HG03354 (cell line): ENCODE data around the gene CBLL1.

Experiments used
- ATAC-seq: cut with Tn5 transposase; IDR thresholded peaks from one replicate; pipeline ENCODE4 v1.9.1; 2021; ENCODE audit warnings: mild to moderate bottlenecking; ENCODE audit not compliant: unreplicated experiment, poor library complexity, severe bottlenecking

Gene CBLL1

DNA sequence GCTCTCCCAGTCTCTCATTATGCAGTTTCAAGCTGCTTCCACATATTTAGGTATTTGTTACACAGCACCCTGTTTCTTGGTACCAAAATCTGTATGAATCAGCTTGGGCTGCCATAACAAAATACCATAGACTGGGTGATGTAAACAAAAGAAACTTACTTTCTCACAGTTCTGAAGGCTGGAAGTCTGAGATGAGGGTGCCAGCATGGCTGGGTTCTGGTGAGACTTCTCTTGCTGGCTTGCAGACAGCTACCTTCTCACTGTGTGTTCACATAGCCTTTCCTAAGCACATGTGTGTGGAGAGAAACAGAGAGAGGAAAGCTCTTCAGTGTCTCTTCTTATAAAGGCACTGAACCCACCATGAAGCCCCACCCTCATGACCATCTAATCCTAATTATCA lies 15.7 kb upstream of the CBLL1 start:
- no peak for ATAC-seq

- peak; percentile 48 for ATAC-seq
Measured at GRCh38 chr7:107742678-107743566, 1.0 kb upstream of the CBLL1 start.

DNA sequence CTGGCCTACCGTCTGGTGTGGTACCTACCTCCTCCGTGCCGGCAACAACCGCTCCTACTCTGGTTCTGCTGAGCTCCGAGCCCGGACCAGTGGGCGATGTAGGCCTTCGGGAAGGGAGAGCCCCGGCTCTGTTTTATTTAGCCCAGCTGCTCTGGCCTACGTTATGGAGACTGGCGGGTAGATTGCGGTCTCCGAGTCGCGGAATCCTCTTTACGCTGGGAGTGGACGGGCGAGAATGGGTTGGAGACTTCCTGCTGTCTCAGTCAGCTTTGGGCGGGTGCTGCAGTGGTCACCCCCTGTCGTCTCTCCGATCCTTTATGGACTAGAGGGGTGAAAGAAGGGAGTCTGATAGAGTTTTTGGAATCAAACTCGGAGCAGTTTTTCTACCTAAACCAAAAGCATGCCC lies 406 bp downstream of the CBLL1 start:
- peak; percentile 45 for ATAC-seq

DNA sequence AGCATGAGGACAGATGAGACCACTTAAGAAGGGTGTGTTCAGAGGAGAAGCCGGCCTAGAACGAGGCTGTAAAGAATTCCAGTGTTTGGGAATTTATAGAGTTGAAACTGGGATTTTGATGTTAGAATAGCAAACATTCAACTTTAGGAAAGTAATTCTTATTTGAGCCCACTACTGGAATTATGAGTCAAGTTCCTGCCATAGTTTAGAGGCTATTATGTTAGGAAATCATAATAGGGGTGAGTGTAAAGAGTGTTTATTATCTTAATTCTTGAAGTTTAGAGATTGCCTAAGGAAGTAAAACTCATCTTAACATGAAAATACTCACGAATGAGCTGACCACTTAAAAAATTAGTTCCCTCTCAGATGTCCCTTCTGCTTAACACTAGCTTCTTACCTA lies 2.1 kb downstream of the CBLL1 start:
- ATAC-seq: no peak

DNA sequence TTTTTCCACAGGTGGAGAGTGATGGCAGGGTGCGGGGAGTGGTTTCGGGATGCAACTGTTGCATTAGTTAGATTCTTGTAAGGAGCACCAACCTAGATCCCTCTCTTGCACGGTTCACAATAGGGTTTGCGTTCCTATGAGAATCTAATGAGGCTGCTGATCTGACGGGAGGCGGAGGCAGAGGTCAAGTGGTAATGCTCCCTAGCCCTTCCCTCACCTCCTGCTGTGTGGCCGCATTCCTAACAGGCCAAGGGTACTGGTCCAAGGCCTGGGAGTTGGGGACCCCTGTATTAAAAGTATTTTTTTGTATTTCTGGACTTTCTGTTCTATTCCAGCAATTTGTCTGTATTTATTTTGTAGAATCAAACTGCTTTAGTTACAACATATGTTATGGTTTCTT lies 7.2 kb downstream of the CBLL1 start:
- no peak for ATAC-seq

DNA sequence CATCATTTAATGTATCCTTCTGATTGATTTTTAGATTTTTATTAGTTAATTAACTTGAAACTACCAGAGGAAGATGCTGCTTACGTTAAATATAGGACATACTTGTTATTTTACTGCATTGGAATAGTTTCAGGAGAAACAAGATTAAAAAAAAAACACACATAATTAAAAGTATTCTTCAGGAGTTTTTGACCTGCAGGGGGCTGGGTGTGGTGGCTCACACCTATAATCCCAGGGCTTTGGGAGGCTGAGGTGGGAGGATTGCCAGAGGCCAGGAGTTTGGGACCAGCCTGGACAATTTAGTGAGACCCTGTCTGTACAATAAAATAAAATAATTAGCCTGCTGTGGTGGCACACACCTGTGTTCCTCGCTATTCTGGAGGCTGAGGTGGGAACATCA lies 10.7 kb downstream of the CBLL1 start:
- no peak for ATAC-seq

GRCh38 chr7:107758667-107759066 lies 14.7 kb downstream of the CBLL1 start:
- no peak for ATAC-seq

- no peak for ATAC-seq
Measured at GRCh38 chr7:107767391-107767790, 23.4 kb downstream of the CBLL1 start.

- no peak for ATAC-seq
Measured at GRCh38 chr7:107768263-107768662, 24.3 kb downstream of the CBLL1 start.

DNA sequence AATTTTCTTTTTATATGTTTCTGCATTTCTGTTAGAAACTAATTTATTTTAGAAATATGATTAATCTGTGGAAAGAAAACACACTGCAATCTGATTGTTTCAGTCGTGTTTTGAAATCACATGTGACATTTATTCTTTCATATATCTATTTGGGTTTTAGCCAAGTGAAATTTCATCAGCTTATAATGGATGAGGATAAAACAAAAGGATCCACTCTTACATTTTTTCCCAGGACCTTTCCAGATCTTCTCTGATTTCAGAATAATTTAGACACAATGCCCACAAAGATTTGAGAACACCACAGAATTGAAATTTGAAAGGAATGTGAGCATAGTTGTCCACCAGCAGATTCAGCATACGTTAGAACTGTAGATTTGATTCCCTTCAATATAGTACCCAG lies 29.1 kb downstream of the CBLL1 start:
- no peak for ATAC-seq

GRCh38 chr7:107777702-107778101 lies 33.8 kb downstream of the CBLL1 start:
- no peak for ATAC-seq

DNA sequence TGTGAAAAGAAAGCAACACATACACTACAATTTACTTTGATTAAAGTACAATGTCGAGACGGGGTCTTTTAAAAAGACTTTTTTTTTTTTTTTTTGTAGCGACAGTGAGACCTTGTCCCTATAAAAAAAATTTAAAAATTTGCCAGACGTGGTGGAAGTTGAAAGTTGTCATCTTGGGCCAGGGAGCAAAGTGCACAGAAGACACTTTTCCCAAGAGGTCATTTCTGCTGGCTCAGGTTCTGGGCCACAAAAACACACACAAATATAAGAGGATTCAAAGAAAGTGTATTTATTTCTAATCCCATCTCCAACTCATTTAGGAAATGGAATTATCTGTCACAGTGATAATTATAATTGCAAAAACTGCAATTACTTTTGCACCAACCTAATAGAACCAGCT lies 34.3 kb downstream of the CBLL1 start:
- ATAC-seq: no peak

- ATAC-seq: no peak
Measured at GRCh38 chr7:107779647-107780099, 35.7 kb downstream of the CBLL1 start.

GRCh38 chr7:107782374-107782773 lies 38.4 kb downstream of the CBLL1 start:
- no peak for ATAC-seq

- ATAC-seq: no peak
Measured at GRCh38 chr7:107783648-107784047, 39.7 kb downstream of the CBLL1 start.

GRCh38 chr7:107785170-107785569 lies 41.2 kb downstream of the CBLL1 start:
- ATAC-seq: no peak

GRCh38 chr7:107785926-107786325 lies 42.0 kb downstream of the CBLL1 start:
- ATAC-seq: no peak

- no peak for ATAC-seq
Measured at GRCh38 chr7:107788216-107788615, 44.3 kb downstream of the CBLL1 start.

DNA sequence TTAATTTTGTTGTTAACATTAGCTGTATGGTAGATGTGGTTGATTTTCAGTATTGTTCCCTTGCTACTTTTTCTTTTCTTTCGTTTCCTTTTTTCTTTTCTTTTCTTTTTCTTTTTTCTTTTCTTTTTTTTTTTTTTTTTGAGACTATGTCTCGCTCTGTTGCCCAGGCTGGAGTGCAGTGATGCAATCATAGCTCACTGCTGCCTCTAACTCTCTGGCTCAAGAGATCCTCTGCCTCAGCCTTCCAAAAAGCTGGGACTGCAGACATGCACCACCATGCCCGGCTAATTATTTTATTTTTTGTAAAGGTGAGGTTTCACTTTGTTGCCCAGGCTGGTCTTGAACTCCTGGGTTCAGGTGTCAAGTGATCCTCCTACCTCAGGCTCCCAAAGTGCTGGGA lies 44.7 kb downstream of the CBLL1 start:
- ATAC-seq: no peak

DNA sequence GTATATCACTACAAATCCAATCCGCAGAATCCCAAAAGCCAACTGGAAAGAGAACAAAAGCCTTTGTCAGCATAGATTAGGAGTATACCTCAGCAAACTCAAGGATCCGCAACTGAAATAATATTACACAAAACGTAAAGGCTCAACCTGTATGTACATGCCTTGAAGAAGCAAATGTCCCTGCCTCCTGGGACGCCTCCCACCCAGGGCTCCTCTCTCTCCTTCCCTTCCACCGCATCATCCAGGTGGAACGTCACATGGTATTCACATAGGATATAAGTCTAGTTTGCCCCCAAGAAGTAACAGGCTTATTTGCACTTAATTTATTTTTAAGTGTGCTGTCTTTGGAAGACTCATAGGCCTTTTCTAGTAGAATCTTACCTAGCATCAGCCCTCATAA lies 45.7 kb downstream of the CBLL1 start:
- ATAC-seq: no peak

DNA sequence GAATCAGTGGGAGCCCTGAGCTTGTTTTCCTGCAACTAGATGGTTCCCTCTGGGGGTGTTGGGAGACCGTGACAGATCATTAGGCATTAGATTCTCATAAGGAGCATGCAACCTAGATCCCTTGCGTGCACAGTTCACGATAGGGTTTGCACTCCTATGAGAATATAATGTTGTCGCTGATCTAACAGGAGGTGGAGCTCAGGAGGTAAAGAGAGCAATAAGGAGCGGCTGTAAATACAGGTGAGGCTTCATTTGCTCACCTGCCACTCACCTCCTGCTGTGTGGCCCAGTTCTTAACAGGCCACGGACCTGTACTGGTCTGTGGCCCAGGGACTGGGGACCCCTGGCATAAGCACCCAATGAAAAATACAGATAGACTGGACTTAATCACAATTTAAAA lies 48.4 kb downstream of the CBLL1 start:
- ATAC-seq: no peak
